Hippocampal formation (tissue), 2 donors: Measurements from ENCODE around the gene IDI1.
"Not testable (repeated sequence)": the region's sequence is repeated elsewhere in the genome, so short reads cannot be mapped to it uniquely, and the experiment has no call there.

ENCODE experiments used
- DNase-seq, 2 donors: peaks; one replicate each; lab custom pipeline; 2025; lab: John Stamatoyannopoulos, UW

Gene IDI1

GRCh38 chr10:1063232-1063865 lies 14.4 kb upstream of the IDI1 start:
- DNase-seq, result no peak

- DNase-seq, result no peak
Measured at GRCh38 chr10:1061930-1062774, 13.2 kb upstream of the IDI1 start.

- DNase-seq, result no peak
Measured at GRCh38 chr10:1059902-1060301, 11.0 kb upstream of the IDI1 start.

- DNase-seq, result no peak
Measured at GRCh38 chr10:1058017-1058416, 9.1 kb upstream of the IDI1 start.

- no peak for DNase-seq
Measured at GRCh38 chr10:1057106-1057657, 8.3 kb upstream of the IDI1 start.

GRCh38 chr10:1056326-1057105 lies 7.6 kb upstream of the IDI1 start, which contains the start of gene WDR37:
Gene WDR37 (plus strand): TSS chr10:1056385. CDS start chr10:1072156, 15,771 bp downstream.
- DNase-seq, result peak; percentile 42 to 80

- no peak for DNase-seq
Measured at GRCh38 chr10:1054684-1055083, 5.8 kb upstream of the IDI1 start.

GRCh38 chr10:1050554-1050953 lies 1.6 kb upstream of the IDI1 start:
- DNase-seq, result no peak

- DNase-seq, result no peak
Measured at GRCh38 chr10:1050145-1050544, 1.2 kb upstream of the IDI1 start.

- DNase-seq, result no peak
Measured at GRCh38 chr10:1049425-1049958, 573 bp upstream of the IDI1 start.

- DNase-seq, result peak in 1 of 2 donors; percentile 23
Measured at GRCh38 chr10:1048349-1048731, 579 bp downstream of the IDI1 start.

GRCh38 chr10:1047937-1048336 lies 982 bp downstream of the IDI1 start:
- no peak for DNase-seq

GRCh38 chr10:1045415-1045814 lies 3.5 kb downstream of the IDI1 start:
- DNase-seq, result no peak

- DNase-seq, result no peak
Measured at GRCh38 chr10:1044964-1045363, 4.0 kb downstream of the IDI1 start.

GRCh38 chr10:1044146-1044545 lies 4.8 kb downstream of the IDI1 start:
- DNase-seq, result no peak

- peak in 1 of 2 donors; percentile 17 for DNase-seq
Measured at GRCh38 chr10:1043532-1043995, 5.4 kb downstream of the IDI1 start.

GRCh38 chr10:1041514-1041913 lies 7.4 kb downstream of the IDI1 start:
- DNase-seq, result no peak

GRCh38 chr10:1040133-1040532 lies 8.8 kb downstream of the IDI1 start:
- DNase-seq, result no peak

GRCh38 chr10:1038769-1039168 lies 10.2 kb downstream of the IDI1 start:
- not testable (repeated sequence) for DNase-seq

- DNase-seq, result peak in 1 of 2 donors; percentile 31
Measured at GRCh38 chr10:1037098-1037497, 11.8 kb downstream of the IDI1 start.

- DNase-seq, result no peak
Measured at GRCh38 chr10:1036341-1036791, 12.6 kb downstream of the IDI1 start.

- peak; percentile 52 to 55 for DNase-seq
Measured at GRCh38 chr10:1035201-1035600, 13.7 kb downstream of the IDI1 start.
